ENCODE measurements around the gene ANXA8L1. TPM values are rescaled to one million over a fixed set of nuclear protein-coding genes. Genes with fewer than 3 reads are reported as not detected.
"Not testable (repeated sequence)": the region's sequence is repeated elsewhere in the genome, so short reads cannot be mapped to it uniquely, and the experiment has no call there.

ANXA8L1 gene
- total RNA-seq, 4 donors from 2014 or later, result not detected

DNA sequence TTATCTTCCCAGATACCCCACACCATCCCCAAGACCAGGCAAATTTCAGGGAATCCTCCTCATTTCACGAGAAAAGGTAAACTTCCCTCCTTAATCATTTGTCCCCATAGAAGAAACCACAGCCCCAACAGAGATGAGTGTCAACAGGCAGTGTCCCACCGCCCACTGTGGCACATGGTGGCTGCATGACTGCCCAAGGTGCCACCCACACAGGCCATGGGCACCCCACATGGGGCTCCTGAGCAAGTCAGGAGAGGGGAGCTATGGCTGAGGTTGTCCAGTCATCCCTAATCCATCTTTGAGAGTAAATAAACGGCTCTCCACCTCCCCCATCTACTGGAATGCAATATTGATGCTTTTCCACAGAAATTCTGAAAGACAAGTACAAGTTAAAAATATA is 44.7 kb upstream of the ANXA8L1 start:
- Histone ChIP-seq H3K27ac (no peak overlapping the region), H3K36me3 (no peaks in the 10 kb centered on the region), H3K9me3 (no peaks in the 10 kb centered on the region), H3K4me1 (no peaks in the 10 kb centered on the region), H3K4me3 (no peak overlapping the region), H3K27me3 (no peaks in the 10 kb centered on the region)
- TF ChIP-seq POLR2A (IDR thresholded peaks at IDR 0.05), result no peak
- TF ChIP-seq, protein P1, sequence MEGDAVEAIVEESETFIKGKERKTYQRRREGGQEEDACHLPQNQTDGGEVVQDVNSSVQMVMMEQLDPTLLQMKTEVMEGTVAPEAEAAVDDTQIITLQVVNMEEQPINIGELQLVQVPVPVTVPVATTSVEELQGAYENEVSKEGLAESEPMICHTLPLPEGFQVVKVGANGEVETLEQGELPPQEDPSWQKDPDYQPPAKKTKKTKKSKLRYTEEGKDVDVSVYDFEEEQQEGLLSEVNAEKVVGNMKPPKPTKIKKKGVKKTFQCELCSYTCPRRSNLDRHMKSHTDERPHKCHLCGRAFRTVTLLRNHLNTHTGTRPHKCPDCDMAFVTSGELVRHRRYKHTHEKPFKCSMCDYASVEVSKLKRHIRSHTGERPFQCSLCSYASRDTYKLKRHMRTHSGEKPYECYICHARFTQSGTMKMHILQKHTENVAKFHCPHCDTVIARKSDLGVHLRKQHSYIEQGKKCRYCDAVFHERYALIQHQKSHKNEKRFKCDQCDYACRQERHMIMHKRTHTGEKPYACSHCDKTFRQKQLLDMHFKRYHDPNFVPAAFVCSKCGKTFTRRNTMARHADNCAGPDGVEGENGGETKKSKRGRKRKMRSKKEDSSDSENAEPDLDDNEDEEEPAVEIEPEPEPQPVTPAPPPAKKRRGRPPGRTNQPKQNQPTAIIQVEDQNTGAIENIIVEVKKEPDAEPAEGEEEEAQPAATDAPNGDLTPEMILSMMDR (IDR thresholded peaks at IDR 0.05), result no peak
- DNase-seq, result no peak

DNA sequence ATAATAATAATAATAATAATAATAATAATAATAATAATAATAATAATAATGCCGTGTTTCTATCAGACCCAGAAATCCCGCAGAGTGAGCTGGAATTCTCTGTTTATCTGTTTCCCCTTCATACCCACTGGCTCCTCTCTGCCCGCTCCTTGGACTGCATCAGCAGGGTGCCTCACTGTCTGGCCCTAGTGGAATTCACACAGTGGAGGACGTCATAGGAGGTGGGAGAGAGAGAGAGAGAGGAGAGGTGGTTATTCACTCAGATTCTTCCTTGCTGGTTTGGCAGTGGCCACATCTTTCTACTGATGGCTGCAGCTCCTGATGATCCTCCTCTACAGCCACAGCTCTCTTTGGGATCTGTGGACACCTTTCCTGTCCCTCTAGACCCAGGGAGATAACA is 10.1 kb upstream of the ANXA8L1 start:
- not testable (repeated sequence) for H3K36me3 ChIP-seq, DNase-seq

DNA sequence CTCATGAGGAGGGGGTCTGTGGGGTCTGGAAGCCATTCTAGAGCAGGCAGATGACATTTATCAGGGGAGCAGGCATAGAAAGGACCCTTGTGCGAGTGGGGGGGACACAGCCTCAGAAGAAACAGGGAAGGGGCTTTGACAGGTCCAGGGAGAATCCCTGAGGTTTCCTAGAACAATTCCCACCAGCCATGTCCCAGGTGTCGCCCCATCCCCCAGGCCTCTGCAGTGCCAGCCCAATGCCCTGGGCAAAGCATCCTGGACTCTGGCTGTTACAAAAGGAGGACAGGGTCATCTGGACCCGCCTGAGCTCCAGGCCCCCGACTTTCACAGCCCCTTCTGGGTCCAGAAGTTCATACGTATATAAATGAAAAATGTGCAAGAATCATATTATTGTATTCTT is 8.4 kb upstream of the ANXA8L1 start:
- not testable (repeated sequence) for H3K4me3 ChIP-seq, H3K27ac ChIP-seq, DNase-seq, H3K27me3 ChIP-seq, H3K36me3 ChIP-seq, H3K4me1 ChIP-seq, H3K9me3 ChIP-seq

More for the DNA sequence above, 10.1 kb upstream of the ANXA8L1 start:
- H3K4me1 ChIP-seq, H3K27ac ChIP-seq, H3K27me3 ChIP-seq, H3K4me3 ChIP-seq, H3K9me3 ChIP-seq: not testable (repeated sequence)

DNA sequence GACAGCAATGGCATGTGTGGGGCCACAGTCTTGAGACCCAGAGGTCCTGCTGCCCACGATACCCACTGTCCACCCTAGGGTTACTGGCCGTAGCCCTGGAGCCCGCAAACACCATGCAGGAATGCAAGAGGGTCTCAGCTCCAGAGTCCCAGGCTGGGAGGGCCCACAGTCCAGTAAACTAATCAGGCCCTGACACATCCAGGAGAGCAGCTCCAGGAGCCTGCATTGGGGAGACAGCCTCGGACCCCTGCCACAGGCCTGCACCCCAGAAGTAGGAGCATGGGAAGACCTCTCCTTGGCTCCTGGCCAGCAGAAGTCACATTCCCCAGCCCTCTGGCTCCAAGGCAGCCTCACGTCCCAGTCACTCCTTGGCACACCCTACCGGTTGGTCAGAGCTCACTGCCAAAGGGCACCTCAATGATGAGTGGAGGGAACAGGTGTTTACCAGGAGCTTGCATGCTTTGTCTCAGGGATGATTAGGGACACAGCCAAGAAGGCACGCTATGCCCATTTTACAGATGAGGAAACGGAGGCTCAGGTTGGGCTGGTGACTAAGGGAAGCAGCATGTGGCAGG is 7.8 kb upstream of the ANXA8L1 start:
- H3K4me3 ChIP-seq, H3K27ac ChIP-seq, H3K4me1 ChIP-seq, H3K36me3 ChIP-seq, DNase-seq, H3K27me3 ChIP-seq, H3K9me3 ChIP-seq: not testable (repeated sequence)

DNA sequence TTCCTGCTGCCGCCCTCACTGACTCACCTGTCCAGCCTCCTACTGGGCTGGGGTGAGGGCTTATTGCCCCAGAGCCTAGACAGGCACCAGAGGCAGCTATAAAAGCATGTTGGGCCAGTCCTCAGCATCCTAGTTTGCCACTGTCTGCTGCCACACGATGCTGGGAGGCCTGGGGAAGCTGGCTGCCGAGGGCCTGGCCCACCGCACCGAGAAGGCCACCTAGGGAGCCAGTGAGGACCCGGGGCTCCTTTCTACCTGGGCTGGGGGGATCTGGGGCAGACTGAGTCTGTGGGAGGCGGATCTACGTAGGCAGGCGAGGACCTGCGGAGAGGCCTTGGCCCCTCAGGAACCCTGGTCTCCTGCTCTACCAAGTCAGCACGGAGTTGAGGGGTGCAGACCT is 6.6 kb upstream of the ANXA8L1 start:
- DNase-seq, H3K4me3 ChIP-seq, H3K9me3 ChIP-seq, H3K4me1 ChIP-seq, H3K27me3 ChIP-seq, H3K36me3 ChIP-seq, H3K27ac ChIP-seq: not testable (repeated sequence)

DNA sequence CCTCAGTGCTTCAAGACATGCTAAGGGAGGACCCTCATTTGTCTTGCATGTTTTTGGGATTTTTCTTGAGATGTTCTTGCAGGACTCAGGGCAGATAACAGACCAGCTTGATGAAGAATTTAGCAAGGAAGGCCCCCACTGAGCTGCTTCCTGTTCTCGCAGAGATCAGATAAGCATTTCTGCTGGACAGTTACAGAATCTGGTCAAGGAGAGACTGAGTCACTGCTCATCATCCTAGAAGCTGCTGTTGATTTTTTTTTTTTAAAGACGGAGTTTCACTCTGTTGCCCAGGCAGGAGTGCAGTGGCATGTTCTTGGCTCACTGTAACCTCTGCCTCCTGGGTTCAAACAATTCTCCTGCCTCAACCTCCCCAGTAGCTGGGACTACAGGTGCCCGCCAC is 1.2 kb upstream of the ANXA8L1 start:
- H3K27ac ChIP-seq, H3K27me3 ChIP-seq, H3K9me3 ChIP-seq, H3K36me3 ChIP-seq, DNase-seq, H3K4me1 ChIP-seq, H3K4me3 ChIP-seq: not testable (repeated sequence)

DNA sequence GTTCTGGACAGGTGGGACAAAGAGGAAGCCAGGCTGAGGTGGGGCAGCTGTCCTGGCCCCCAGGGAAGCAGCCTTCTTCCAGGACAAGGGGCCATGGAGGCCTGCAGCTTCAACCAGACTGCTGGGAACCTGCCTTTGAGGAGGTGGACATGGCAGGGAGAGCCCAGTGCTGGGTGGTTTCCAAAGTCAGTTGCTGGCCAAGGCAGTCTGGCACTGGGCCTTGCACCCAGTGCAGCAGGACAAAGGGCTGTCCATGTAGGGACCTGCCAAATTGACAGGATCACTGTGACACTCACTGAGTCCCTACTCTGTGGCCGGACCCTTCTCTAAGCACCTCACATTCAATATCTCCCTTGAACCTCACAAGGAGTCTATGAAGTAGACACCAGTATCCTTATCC is 1.4 kb downstream of the ANXA8L1 start:
- not testable (repeated sequence) for H3K36me3 ChIP-seq, DNase-seq, H3K27me3 ChIP-seq, H3K4me3 ChIP-seq, H3K9me3 ChIP-seq, H3K27ac ChIP-seq, H3K4me1 ChIP-seq

DNA sequence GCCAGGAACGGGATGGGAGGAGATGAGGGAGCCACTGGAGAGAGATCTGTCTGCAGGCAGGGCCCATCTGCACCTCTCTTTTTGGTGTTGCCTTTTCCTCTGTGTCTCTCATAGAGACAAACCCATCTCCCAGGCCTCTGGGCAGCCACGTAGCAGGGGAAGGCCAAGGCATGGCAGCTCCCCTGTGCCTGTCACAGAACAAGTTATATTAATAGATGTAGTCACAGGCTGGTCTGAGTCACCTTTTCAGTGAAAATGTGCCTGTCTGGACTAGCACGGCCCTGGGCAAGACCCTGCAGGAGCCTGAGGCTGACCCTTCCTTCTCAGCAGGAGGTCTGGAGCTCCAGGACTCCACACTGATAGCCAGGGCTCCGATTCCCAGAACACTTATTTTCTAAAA is 2.1 kb downstream of the ANXA8L1 start:
- H3K9me3 ChIP-seq, result not testable (repeated sequence)

DNA sequence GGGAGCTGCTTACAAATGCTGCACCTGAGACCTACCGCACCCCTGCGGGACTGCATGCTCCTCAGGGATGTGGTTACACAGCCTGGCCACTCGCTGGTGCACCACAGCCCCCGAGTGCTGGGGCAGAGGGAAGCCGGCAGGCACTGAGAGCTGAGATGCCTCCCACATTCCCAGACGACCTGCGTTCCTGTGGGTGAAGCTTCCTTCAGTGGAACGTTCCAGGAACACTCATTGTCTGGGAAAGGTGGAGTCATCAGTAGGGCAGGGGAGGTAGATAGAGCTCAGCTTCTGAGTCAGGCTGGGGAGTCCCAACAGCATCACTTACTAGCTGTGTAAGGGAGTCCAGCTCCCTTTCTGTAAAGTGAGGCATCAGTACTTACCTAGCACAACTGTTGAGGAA is 2.5 kb downstream of the ANXA8L1 start:
- DNase-seq, H3K36me3 ChIP-seq: not testable (repeated sequence)

More for the DNA sequence above, 2.1 kb downstream of the ANXA8L1 start:
- not testable (repeated sequence) for H3K4me3 ChIP-seq, H3K4me1 ChIP-seq, H3K27me3 ChIP-seq, H3K36me3 ChIP-seq, DNase-seq, H3K27ac ChIP-seq

DNA sequence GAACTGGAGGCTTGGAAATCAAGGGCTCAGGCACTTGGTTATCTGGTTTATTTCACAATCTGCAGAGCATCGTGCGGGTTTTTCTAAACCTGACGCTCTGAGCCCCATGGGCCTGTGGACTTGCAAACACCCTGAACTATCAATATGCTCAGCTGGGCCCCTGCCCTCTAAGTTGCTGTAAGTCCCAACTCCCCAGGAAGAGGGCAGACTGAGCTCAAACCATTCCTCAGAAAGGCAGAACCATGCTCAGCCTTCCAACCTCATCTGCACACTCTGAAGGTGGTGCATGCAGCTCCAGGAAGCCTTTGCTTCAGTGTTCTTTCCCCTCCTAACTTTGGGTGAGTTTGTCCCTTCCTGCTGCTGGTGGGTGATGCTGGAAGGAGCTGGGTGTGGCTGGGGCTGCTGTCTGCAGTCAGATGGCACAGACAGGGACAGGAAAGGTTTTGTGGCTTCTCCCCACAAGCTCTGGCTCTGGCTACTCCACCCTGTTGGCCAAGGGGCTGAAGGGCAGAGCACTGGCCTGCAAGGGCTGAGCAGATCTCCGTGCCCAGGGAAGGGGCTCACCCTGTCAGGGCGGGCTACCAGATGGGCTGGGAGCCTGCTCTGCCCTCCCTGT is 3.8 kb downstream of the ANXA8L1 start:
- not testable (repeated sequence) for H3K4me1 ChIP-seq, H3K36me3 ChIP-seq, H3K27ac ChIP-seq, H3K27me3 ChIP-seq, H3K9me3 ChIP-seq, DNase-seq, H3K4me3 ChIP-seq

More for the DNA sequence above, 2.5 kb downstream of the ANXA8L1 start:
- not testable (repeated sequence) for H3K4me1 ChIP-seq, H3K4me3 ChIP-seq, H3K9me3 ChIP-seq, H3K27me3 ChIP-seq, H3K27ac ChIP-seq

DNA sequence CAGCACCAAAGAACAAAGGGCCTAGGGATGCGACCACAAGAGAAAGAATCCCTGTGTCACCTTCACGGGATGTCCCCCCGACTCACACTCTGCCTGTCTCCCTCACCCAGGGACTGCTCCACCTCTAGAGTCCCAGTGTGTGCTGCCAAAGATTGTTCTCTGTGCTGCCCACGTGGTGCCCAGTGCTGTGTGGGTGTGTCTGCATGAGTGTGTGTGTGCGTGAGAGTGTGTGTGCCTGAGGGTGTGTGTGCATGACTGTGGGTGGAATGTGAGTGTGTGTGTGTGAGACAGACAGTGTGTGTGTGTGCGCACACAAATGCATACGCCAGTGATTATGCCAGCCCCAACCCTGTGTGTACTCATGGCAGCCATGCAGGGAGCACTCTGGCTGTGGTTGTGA is 10.3 kb downstream of the ANXA8L1 start:
- H3K4me1 ChIP-seq, H3K27me3 ChIP-seq, H3K4me3 ChIP-seq, H3K27ac ChIP-seq, H3K9me3 ChIP-seq, H3K36me3 ChIP-seq, DNase-seq: not testable (repeated sequence)

DNA sequence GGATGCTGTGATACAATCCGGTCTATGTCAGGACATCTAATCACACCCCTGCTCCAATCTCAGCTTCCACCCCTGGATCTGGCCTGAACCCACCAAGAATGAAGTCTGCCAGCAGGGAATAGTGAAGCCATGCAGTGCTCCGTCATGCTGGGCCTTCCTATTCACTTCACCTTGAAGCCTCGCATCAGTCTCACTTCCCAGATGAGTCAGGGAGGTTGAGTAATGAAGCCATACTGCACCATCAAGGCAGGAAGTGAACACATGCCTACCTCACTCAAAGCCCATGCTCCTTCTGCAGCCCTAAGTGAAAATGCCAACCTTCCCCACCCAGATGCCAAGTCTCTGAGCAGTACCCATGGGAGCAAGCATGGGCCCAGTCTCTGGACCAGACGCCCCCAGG is 11.1 kb downstream of the ANXA8L1 start:
- H3K27ac ChIP-seq, H3K36me3 ChIP-seq, H3K4me1 ChIP-seq, H3K4me3 ChIP-seq, H3K27me3 ChIP-seq, DNase-seq, H3K9me3 ChIP-seq: not testable (repeated sequence)

DNA sequence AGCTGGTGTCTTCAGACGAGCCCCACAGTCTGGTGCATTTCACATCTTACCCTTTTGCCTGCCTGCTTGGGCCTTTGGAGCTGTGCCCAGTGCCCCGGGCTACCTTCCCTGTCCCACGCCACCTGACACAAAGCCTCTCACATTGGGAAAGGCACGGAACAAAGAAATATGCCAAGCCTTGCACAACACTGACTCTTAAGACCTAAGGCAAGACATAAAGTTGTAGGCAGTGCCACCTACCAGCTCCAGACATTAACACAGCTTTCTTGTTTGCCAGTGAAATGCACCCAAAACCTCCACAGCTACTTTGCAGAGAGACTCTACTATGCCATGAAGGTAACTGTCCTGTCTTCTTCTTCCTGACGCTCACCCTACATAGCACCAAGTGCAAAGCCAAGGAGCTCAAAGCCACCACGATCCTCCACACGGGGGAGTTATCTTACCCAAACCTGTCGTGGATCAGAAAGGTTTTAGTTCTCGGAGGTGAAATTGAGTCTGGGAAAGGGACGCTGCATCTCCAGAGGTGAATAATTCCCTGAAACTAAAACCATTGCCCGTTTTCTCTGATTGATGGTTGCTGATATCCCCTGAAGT is 11.8 kb downstream of the ANXA8L1 start:
- H3K9me3 ChIP-seq, H3K36me3 ChIP-seq, H3K4me3 ChIP-seq, H3K4me1 ChIP-seq, H3K27me3 ChIP-seq, DNase-seq, H3K27ac ChIP-seq: not testable (repeated sequence)

DNA sequence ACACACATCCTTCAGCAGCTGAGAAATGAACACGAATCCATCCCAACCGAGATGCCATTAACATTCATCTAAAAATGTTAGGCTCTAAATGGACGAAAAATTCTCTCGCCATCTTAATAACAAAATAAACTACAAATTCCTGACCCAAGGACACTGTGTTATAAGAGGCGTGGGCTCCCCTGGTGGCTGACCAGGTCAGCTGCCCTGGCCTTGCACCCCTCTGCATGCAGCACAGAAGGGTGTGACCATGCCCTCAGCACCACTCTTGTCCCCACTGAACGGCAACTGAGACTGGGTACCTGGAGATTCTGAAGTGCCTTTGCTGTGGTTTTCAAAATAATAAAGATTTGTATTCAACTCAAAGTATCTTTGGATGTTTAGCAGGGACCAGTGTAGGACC is 15.8 kb downstream of the ANXA8L1 start:
- H3K36me3 ChIP-seq, H3K4me1 ChIP-seq, H3K4me3 ChIP-seq, DNase-seq, H3K27me3 ChIP-seq, H3K27ac ChIP-seq, H3K9me3 ChIP-seq: not testable (repeated sequence)

Data from Peyer's patch (tissue), 4 donors.